ENCODE data around the gene LRRC7.

DNA sequence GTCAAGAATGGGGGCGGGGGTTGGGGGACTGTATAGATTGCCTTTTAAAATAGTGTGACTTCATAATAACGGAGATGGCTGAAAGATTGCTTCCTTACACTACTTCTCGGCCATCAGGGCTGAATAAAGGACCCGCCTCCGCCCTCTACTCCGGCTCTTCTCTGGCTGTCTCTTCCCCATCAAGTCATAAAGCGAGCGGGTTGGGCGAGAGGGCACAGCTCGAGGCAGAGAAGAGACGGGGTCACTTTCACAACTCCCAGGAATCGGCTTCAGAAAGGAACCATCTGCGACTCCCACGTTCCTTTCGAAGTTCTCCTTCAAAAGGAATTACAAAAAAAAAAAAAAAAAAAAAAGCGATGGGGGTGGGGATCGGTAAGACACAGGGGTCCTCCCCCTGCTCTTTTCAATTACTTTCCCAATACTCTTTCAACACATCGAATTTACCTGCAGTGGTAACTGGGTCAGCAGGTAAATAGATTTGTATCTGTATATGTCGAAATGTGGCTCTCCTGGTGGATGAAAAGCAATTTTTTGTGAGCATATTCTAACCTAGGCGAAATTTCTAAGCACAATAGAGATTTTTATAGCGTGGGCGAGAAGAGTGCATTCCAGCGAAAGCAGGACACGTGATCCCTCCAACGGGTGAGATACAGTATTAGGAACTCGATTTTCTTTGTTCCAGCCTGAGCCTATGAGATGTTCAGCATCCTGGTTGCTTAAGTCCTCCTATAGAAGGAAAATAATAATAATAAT lies 2.0 kb downstream of the LRRC7 start:
- TF ChIP-seq SIN3A (IDR thresholded peaks at IDR 0.05; ENCODE audit: borderline replicate concordance, insufficient read depth, low read depth, low read length) (no peak), POLR2AphosphoS5 (IDR thresholded peaks at IDR 0.05; ENCODE audit: low read depth, low read length) (no peak)
- TF ChIP-seq, protein P1, sequence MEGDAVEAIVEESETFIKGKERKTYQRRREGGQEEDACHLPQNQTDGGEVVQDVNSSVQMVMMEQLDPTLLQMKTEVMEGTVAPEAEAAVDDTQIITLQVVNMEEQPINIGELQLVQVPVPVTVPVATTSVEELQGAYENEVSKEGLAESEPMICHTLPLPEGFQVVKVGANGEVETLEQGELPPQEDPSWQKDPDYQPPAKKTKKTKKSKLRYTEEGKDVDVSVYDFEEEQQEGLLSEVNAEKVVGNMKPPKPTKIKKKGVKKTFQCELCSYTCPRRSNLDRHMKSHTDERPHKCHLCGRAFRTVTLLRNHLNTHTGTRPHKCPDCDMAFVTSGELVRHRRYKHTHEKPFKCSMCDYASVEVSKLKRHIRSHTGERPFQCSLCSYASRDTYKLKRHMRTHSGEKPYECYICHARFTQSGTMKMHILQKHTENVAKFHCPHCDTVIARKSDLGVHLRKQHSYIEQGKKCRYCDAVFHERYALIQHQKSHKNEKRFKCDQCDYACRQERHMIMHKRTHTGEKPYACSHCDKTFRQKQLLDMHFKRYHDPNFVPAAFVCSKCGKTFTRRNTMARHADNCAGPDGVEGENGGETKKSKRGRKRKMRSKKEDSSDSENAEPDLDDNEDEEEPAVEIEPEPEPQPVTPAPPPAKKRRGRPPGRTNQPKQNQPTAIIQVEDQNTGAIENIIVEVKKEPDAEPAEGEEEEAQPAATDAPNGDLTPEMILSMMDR (IDR thresholded peaks at IDR 0.05) = no peak

All from Panc1 (cell line).